HCT116 (cell line): ENCODE data around the gene RETREG1. TPM values are rescaled to one million over a fixed set of nuclear protein-coding genes. Genes with fewer than 3 reads are reported as not detected.

Source experiments
- ATAC-seq: fragments of 200-7000 bp; cut with Tn5 transposase; 2 replicates; pipeline ENCODE4 v1.9.1; 2020; ENCODE audit warnings: mild to moderate bottlenecking, moderate library complexity
- BruUV-seq: library from RNA; stranded (reverse); fragments of 400-500 nt; replicated peaks from 2 replicates; lab custom pipeline; 2021; lab: Mats Ljungman, UMichigan
- CTCF ChIA-PET: fragments of 300-600 bp; sonication (Branson Sonifier 250); formaldehyde crosslinking; loops from one replicate; lab custom pipeline; 2021; ENCODE audit warnings: antibody characterized with exemption; lab: Charles Lee
- POLR2A ChIA-PET: fragments of 300-600, 350-600 bp; sonication (Branson Sonifier 250); formaldehyde crosslinking; loops from one replicate; lab custom pipeline; 2021; ENCODE audit warnings: antibody characterized with exemption; lab: Charles Lee
- RAD21 ChIA-PET, 2 experiments: fragments of 300-600 bp; sonication (Branson Sonifier 250); formaldehyde crosslinking; loops; one replicate each; lab custom pipeline; 2023; ENCODE audit warnings: low total read pairs in 2 of 2; ENCODE audit not compliant: uncharacterized antibody in 2 of 2, unreplicated experiment in 2 of 2, low non-redundant PET in 1 of 2; lab: Charles Lee
- DNase-seq: peaks from one replicate; pipeline ENCODE4 v3.0.0-alpha.2; 2010; ENCODE audit warnings: low read depth, low spot score
- H2AFZ ChIP-seq: fragments of 200-600 bp; shearing (Covaris generic), sonication (generic); 2 replicates; pipeline ENCODE4 v1.6.1; 2017; ENCODE audit warnings: low read depth, mixed run types, mixed read lengths, antibody characterized with exemption, low read length; ENCODE audit not compliant: poor library complexity, severe bottlenecking
- H3K27ac ChIP-seq: 2 replicates; pipeline ENCODE4 v1.5.1; 2012; ENCODE audit warnings: low read depth, low read length
- H3K27me3 ChIP-seq: fragments of 200-600 bp; sonication (generic); 2 replicates; pipeline ENCODE4 v1.6.1; 2016; ENCODE audit warnings: mixed run types, low read length, mixed read lengths; ENCODE audit not compliant: insufficient read depth
- H3K36me3 ChIP-seq, 2 experiments: fragments of 200-500 bp in 1 of 2; fragments of 200-600 bp in 1 of 2; sonication (Bioruptor generic) in 1 of 2; sonication (generic) in 1 of 2; 2 replicates each; pipeline versions ENCODE4 v1.5.1 to v1.6.1; 2014 to 2016; ENCODE audit warnings: low read length in 2 of 2, inconsistent platforms in 1 of 2, mixed read lengths in 1 of 2, mixed run types in 1 of 2; ENCODE audit not compliant: insufficient read depth in 2 of 2, control insufficient read depth in 1 of 2
- H3K4me1 ChIP-seq, 2 experiments: fragments of 200-600 bp in 1 of 2; sonication (generic) in 1 of 2; 2 replicates each; pipeline versions ENCODE4 v1.5.1 to v1.6.1; 2012 to 2017; ENCODE audit warnings: low read length in 2 of 2, inconsistent platforms in 1 of 2, mild to moderate bottlenecking in 1 of 2, mixed read lengths in 1 of 2, mixed run types in 1 of 2, moderate library complexity in 1 of 2; ENCODE audit not compliant: insufficient read depth in 2 of 2, control insufficient read depth in 1 of 2
- H3K4me2 ChIP-seq: fragments of 200-600 bp; sonication (generic); 2 replicates; pipeline ENCODE4 v1.6.1; 2017; ENCODE audit warnings: mixed run types, low read length, mixed read lengths
- H3K4me3 ChIP-seq, 2 experiments: fragments of 200-600 bp in 1 of 2; sonication (generic) in 1 of 2; replicated peaks in 1 of 2; 2 replicates each; pipeline ENCODE4 v1.5.1; 2011 to 2016; ENCODE audit warnings: low read length in 2 of 2, control low read depth in 1 of 2, low read depth in 1 of 2, mild to moderate bottlenecking in 1 of 2, mixed read lengths in 1 of 2, mixed run types in 1 of 2
- H3K79me2 ChIP-seq: fragments of 200-600 bp; sonication (generic); 2 replicates; pipeline ENCODE4 v1.6.1; 2017; ENCODE audit warnings: mild to moderate bottlenecking, mixed run types, low read length, moderate library complexity, mixed read lengths; ENCODE audit not compliant: insufficient read depth
- H3K9ac ChIP-seq: fragments of 200-600 bp; sonication (generic); 2 replicates; pipeline ENCODE4 v1.6.1; 2016; ENCODE audit warnings: low read length, mixed read lengths
- H3K9me2 ChIP-seq: fragments of 200-600 bp; sonication (generic), shearing (Covaris generic); 2 replicates; pipeline ENCODE4 v1.6.1; 2017; ENCODE audit warnings: mixed run types, mild to moderate bottlenecking, moderate library complexity; ENCODE audit not compliant: insufficient read depth
- H3K9me3 ChIP-seq, 2 experiments: fragments of 200-500 bp in 1 of 2; fragments of 200-600 bp in 1 of 2; sonication (Bioruptor generic) in 1 of 2; sonication (generic) in 1 of 2; 2 replicates each; pipeline ENCODE4 v1.6.1; 2014 to 2017; ENCODE audit warnings: low read length in 2 of 2, mixed read lengths in 2 of 2, inconsistent platforms in 1 of 2, low read depth in 1 of 2, mild to moderate bottlenecking in 1 of 2, mixed run types in 1 of 2, moderate library complexity in 1 of 2; ENCODE audit not compliant: control insufficient read depth in 1 of 2, insufficient read depth in 1 of 2
- H4K20me1 ChIP-seq: fragments of 200-600 bp; sonication (generic), shearing (Covaris generic); 2 replicates; pipeline ENCODE4 v1.6.1; 2017; ENCODE audit warnings: mixed run types, mild to moderate bottlenecking, moderate library complexity; ENCODE audit not compliant: insufficient read depth
- CBX3 ChIP-seq: IDR thresholded peaks from 2 replicates; pipeline ENCODE4 v1.6.1; 2012; ENCODE audit warnings: low read depth
- CEBPB ChIP-seq: IDR thresholded peaks from 2 replicates; pipeline ENCODE4 v1.6.1; 2012; ENCODE audit warnings: low read depth
- EGR1 ChIP-seq: IDR thresholded peaks from 2 replicates; pipeline ENCODE4 v1.6.1; 2012; ENCODE audit warnings: low read depth
- ELF1 ChIP-seq: IDR thresholded peaks from 2 replicates; pipeline ENCODE4 v1.6.1; 2012; ENCODE audit warnings: low read depth, borderline replicate concordance
- EZH2phosphoT487 ChIP-seq: fragments of 200-600 bp; IDR thresholded peaks from 2 replicates; pipeline ENCODE4 v1.6.1; 2018; ENCODE audit warnings: antibody characterized with exemption, borderline replicate concordance
- FOSL1 ChIP-seq: IDR thresholded peaks from 2 replicates; pipeline ENCODE4 v1.6.1; 2012; ENCODE audit warnings: low read depth
- JUND ChIP-seq: IDR thresholded peaks from 2 replicates; pipeline ENCODE4 v1.6.1; 2012
- POLR2A ChIP-seq: IDR thresholded peaks from 2 replicates; pipeline ENCODE4 v1.7.0; 2011; ENCODE audit warnings: borderline replicate concordance; ENCODE audit not compliant: insufficient read depth, insufficient read length; ENCODE audit errors: extremely low read depth
- SIN3A ChIP-seq: IDR thresholded peaks from 2 replicates; pipeline ENCODE4 v1.6.1; 2012; ENCODE audit warnings: low read depth
- SP1 ChIP-seq: IDR thresholded peaks from 2 replicates; pipeline ENCODE4 v1.6.1; 2012; ENCODE audit warnings: low read depth
- YY1 ChIP-seq: IDR thresholded peaks from 2 replicates; pipeline ENCODE4 v1.6.1; 2011; ENCODE audit warnings: low read length, low read depth, moderate library complexity, mild to moderate bottlenecking; ENCODE audit not compliant: insufficient replicate concordance; ENCODE audit errors: extremely low read depth
- ZNF274 ChIP-seq: fragments of 200-500 bp; sonication (Bioruptor generic); IDR thresholded peaks from 2 replicates; pipeline ENCODE4 v1.6.1; 2014; ENCODE audit warnings: mild to moderate bottlenecking, low read depth, low read length, inconsistent platforms
- intact Hi-C: fragments of 100-400 bp; cut with micrococcal nuclease; formaldehyde crosslinking; loops from 2 replicates; pipeline ENCODE4 v1.10.0; 2022
- total RNA-seq: library from RNA; stranded (reverse); gene quantifications from one replicate; pipeline ENCODE4 v1.2.1, GENCODE V29; 2021; ENCODE audit not compliant: unreplicated experiment
- TF ChIP-seq, protein P1 (sequence below): IDR thresholded peaks from 2 replicates; pipeline ENCODE4 v1.6.1; 2012
- TF ChIP-seq, protein P2 (sequence below): IDR thresholded peaks from 2 replicates; pipeline ENCODE4 v1.6.1; 2011; ENCODE audit warnings: mild to moderate bottlenecking, low read length, moderate library complexity; ENCODE audit not compliant: insufficient replicate concordance; ENCODE audit errors: extremely low read depth
- TF ChIP-seq, protein P3 (sequence below): IDR thresholded peaks from 2 replicates; pipeline ENCODE4 v1.6.1; 2012; ENCODE audit warnings: low read depth

RETREG1 gene
- total RNA-seq, 1 experiment from 2014 or later: 6.0 TPM

DNA sequence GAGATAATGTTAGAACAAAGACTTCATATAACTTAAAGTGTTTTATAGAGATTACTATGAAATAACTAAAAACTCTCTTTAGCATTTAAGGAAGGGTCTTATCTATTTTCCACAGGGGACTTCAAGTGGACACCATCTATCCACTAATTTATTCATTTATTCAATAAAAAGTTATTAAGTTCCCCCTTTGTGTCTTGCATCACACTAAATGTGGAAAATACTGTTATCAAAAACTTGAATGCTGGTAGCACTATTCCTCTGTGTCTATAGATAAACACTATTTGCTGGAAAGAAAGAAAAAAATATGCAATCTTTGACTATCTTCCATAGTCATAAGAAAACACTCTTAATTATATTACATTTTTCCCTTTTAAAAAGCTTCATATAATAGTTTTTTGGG, 131.1 kb downstream of the RETREG1 start (continued):
- TF ChIP-seq SIN3A (no peak), ELF1 (no peak)
- TF ChIP-seq, protein P1, sequence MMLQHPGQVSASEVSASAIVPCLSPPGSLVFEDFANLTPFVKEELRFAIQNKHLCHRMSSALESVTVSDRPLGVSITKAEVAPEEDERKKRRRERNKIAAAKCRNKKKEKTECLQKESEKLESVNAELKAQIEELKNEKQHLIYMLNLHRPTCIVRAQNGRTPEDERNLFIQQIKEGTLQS: no peak
- TF ChIP-seq, all 23 proteins: peak for 0

DNA sequence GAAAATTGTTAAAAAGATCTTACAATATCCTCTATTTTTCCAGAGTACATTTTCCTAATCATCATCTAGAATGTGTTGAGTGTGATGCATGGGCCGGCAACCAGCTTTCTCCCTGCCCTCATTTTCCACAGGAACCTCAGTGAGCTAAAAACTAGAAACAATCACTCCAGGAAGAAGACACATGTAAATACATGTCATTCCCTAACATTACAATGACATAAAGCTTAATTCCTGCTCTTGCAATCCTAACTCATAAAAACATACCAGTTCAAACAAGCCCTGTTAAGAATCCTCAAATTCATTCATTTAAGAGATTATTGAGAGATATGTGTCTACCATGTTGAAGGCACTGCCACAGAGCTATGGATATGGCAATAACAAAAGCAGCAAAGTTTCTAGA, 132.7 kb downstream of the RETREG1 start:
- ATAC-seq (no peak), DNase-seq (no peak)
- no peaks in the 10 kb centered on the region for H3K9me3 ChIP-seq
- H3K27ac ChIP-seq: no peak overlapping the region
- POLR2A ChIA-PET: no interaction called here
- intact Hi-C loops: no loop called here
- H3K9ac ChIP-seq: no peak overlapping the region
- no peaks in the 10 kb centered on the region for H3K79me2 ChIP-seq
- no peak overlapping the region for H3K4me2 ChIP-seq
- H2AFZ ChIP-seq: no peak overlapping the region
- no peaks in the 10 kb centered on the region for H3K4me1 ChIP-seq
- RAD21 ChIA-PET: no interaction called here
- no peaks in the 10 kb centered on the region for H3K36me3 ChIP-seq
- no peak for TF ChIP-seq SP1
- TF ChIP-seq ZNF274: no peak
- H3K27me3 ChIP-seq: no peaks in the 10 kb centered on the region
- H3K4me3 ChIP-seq: no peak overlapping the region
- no TSS peak for BruUV-seq
- no peaks in the 10 kb centered on the region for H4K20me1 ChIP-seq
- H3K9me2 ChIP-seq: no peaks in the 10 kb centered on the region
- CTCF ChIA-PET: interaction anchor here (1.0 kb wide), 1 partner anchor 66 kb away, joined by 3 read pairs; no protein-coding TSS in a partner anchor

DNA sequence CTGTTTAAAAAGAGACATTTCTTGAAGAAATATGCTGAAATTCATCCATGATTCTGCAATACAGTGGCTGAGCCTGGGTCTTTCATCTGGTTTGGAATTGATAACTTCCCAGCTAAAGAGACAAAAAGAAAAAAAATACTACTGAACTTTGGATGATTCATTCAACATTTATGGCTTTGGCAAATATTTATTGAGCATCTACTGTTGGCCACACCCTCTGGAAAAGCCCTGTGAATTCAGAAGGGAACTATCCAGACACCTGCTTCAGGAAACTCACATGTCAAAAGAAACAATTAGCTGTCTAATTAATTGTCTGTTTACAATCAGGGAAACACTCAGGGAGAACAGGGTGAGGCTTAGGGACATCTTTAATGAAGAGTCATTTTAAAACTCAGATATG, 133.4 kb downstream of the RETREG1 start:
- no peaks in the 10 kb centered on the region for H3K36me3 ChIP-seq
- CTCF ChIA-PET: no interaction called here
- H3K4me1 ChIP-seq: no peaks in the 10 kb centered on the region
- no peak for ATAC-seq
- H3K27ac ChIP-seq: no peak overlapping the region
- H3K79me2 ChIP-seq: no peaks in the 10 kb centered on the region
- H3K4me2 ChIP-seq: no peak overlapping the region
- H3K9me2 ChIP-seq: no peaks in the 10 kb centered on the region
- DNase-seq: no peak
- intact Hi-C loops: no loop called here
- no TSS peak for BruUV-seq
- H3K4me3 ChIP-seq: no peak overlapping the region
- H4K20me1 ChIP-seq: no peaks in the 10 kb centered on the region
- RAD21 ChIA-PET: no interaction called here
- H3K9me3 ChIP-seq: no peaks in the 10 kb centered on the region
- no peak overlapping the region for H2AFZ ChIP-seq
- no peaks in the 10 kb centered on the region for H3K27me3 ChIP-seq
- no peak overlapping the region for H3K9ac ChIP-seq
- POLR2A ChIA-PET: no interaction called here
- TF ChIP-seq ELF1 (no peak), EGR1 (no peak), YY1 (no peak), CEBPB (no peak), EZH2phosphoT487 (no peak), SIN3A (no peak), ZNF274 (no peak), FOSL1 (no peak), CBX3 (no peak), JUND (no peak), POLR2A (no peak)
- TF ChIP-seq, protein P2, sequence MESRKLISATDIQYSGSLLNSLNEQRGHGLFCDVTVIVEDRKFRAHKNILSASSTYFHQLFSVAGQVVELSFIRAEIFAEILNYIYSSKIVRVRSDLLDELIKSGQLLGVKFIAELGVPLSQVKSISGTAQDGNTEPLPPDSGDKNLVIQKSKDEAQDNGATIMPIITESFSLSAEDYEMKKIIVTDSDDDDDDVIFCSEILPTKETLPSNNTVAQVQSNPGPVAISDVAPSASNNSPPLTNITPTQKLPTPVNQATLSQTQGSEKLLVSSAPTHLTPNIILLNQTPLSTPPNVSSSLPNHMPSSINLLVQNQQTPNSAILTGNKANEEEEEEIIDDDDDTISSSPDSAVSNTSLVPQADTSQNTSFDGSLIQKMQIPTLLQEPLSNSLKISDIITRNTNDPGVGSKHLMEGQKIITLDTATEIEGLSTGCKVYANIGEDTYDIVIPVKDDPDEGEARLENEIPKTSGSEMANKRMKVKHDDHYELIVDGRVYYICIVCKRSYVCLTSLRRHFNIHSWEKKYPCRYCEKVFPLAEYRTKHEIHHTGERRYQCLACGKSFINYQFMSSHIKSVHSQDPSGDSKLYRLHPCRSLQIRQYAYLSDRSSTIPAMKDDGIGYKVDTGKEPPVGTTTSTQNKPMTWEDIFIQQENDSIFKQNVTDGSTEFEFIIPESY: no peak
- TF ChIP-seq, protein P3, sequence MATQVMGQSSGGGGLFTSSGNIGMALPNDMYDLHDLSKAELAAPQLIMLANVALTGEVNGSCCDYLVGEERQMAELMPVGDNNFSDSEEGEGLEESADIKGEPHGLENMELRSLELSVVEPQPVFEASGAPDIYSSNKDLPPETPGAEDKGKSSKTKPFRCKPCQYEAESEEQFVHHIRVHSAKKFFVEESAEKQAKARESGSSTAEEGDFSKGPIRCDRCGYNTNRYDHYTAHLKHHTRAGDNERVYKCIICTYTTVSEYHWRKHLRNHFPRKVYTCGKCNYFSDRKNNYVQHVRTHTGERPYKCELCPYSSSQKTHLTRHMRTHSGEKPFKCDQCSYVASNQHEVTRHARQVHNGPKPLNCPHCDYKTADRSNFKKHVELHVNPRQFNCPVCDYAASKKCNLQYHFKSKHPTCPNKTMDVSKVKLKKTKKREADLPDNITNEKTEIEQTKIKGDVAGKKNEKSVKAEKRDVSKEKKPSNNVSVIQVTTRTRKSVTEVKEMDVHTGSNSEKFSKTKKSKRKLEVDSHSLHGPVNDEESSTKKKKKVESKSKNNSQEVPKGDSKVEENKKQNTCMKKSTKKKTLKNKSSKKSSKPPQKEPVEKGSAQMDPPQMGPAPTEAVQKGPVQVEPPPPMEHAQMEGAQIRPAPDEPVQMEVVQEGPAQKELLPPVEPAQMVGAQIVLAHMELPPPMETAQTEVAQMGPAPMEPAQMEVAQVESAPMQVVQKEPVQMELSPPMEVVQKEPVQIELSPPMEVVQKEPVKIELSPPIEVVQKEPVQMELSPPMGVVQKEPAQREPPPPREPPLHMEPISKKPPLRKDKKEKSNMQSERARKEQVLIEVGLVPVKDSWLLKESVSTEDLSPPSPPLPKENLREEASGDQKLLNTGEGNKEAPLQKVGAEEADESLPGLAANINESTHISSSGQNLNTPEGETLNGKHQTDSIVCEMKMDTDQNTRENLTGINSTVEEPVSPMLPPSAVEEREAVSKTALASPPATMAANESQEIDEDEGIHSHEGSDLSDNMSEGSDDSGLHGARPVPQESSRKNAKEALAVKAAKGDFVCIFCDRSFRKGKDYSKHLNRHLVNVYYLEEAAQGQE: no peak
